Measurements from ENCODE around the gene RNF157.

RNF157 gene

GRCh38 chr17:76154936-76155845 lies 85.1 kb downstream of the RNF157 start:
- no peak for DNase-seq

GRCh38 chr17:76154292-76154691 lies 86.0 kb downstream of the RNF157 start:
- DNase-seq: no peak

DNA sequence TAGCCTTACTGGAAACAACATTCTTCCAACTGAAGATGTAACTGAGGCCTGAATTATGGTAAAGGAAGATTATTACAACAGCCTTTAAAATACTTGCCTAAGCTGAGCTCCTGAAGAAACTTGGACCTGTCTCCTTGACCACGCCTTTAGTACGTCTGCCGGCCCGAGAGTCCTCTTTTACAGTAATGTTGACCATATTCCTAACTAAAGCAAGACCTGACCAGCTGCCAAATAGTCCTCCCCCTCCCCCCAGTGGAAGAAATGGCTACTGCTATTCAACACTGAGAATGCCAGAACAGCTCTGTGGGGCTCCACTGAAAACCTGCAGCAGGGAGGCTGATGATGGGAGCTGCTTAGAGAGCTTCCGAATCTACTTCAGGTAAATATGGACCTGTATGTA lies 86.7 kb downstream of the RNF157 start:
- no peak for DNase-seq

- no peak for DNase-seq
These were observed 87.1 kb downstream of the RNF157 start for GRCh38 chr17:76153202-76153601.

DNA sequence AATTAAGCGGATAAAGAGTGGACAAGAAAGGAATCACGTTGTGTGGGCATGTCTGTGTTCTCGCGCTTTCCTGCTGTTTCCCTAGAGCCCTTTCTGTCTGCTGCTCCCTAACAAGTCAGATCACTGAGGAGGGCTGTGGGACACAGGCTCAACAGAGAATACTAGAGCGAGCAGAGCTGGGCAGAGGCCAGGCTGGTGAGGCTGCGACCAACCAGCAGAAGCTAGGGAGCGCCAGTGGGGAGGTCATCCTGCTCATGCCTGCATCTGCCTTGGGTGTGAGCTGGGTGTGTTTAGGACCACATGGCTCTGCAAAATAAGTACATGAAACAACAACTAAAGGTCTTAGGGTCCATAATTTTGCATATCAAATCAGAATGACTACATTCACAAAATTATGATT lies 87.7 kb downstream of the RNF157 start:
- no peak for DNase-seq

DNA sequence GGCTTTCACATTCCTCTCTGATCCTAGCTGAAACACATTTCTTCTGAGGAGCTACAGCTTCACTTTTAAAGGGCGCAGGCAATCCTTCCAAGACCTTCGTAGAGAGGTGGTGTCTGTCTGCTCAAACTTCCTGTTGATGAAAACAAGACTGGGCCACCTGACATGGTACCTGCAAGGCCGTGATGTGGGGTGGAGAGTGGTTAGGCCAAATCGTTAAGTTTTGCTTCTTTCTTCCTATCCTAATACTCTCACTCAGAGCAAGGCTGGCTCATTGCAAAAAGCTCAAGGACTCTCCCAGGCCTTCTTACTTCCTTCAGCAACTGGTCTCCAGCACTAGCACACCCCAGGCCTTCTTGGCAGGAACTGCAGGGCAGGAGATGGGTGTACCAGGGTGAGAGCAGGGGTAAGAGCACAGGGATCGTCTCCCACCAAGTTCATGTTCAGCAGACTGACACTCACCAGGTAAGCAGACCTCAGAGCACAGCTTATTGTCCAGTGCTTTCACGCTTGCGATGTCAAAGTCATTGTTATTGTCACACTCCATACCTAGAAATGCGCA lies 88.3 kb downstream of the RNF157 start:
- no peak for DNase-seq

DNA sequence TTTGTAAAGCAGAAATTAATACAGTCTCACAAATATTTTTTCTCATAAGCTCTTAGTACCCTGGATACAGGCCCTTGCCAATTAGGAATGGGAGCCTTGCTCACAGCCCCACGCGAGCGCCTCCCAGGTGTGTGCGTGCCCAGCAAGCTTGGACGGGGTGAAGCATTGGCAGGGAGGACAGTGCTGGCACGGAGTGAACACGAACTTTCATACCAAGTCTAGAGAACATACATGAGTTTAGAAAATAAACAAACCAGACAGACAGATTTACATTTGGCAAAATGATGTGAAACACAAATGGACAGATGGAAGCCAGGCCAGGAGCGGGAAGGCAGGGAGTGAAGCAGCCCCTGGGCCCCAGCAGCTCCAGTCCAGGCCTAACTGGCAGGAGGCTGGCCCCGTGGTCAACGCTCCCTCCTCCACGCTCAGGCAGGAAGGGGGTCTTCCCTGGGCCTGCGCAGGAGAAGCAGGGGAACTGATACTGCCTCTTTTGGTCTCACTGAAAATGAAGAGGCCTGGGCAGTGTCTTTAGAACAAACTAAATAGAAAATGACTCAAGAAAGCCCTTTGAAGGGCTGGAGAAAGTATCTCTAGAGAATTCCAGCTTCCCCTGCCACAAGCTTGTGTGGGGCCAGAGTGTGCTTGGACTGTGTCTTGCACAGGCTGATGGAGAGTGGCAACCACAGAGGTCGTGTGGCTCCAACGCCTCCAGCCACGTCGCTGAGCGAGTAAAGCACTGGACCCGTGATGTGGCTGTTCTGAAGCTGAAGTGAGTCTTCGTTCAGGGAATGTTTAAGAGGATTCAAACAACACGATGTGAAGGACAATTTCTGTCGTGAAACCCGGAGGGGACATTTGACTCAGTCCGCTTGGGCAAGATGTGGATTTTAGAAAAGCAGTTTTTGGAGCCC lies 89.3 kb downstream of the RNF157 start:
- no peak for DNase-seq

DNA sequence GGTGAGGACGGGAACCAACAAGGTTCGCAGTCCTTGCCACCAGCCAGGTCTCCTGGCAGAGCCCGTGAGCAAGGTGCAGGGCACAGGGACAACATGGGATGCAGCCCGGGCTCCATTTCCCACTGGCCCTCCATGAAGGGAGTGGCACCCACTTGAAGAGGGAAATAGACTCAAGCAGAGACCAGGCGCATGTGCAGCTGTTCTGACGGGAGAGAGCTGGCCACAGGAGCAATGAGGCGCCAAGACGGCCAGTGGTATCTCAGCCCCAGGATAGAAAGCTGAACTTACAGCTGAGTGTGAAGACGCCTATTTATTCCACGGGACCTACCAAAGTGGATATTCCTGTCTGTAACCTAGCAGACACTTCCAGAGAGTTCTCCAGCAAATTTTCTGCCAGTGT lies 91.1 kb downstream of the RNF157 start:
- DNase-seq: no peak

DNA sequence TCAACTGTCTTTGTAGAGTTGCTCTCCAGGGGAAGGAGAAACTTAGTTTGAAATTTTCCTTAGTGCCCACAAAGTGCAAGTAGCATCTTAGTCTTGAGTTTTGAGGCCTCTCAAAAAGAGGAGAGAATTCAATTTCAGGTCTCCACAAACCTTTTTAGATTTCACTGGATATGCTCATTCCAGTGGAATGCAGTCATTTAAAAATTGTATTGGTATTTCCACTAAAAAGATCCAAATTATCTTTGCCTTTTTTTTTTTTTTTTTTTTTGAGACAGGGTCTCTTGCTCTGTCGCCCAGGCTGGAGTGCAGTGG lies 92.3 kb downstream of the RNF157 start:
- DNase-seq: no peak

GRCh38 chr17:76147211-76148014 lies 92.9 kb downstream of the RNF157 start:
- no peak for DNase-seq

DNA sequence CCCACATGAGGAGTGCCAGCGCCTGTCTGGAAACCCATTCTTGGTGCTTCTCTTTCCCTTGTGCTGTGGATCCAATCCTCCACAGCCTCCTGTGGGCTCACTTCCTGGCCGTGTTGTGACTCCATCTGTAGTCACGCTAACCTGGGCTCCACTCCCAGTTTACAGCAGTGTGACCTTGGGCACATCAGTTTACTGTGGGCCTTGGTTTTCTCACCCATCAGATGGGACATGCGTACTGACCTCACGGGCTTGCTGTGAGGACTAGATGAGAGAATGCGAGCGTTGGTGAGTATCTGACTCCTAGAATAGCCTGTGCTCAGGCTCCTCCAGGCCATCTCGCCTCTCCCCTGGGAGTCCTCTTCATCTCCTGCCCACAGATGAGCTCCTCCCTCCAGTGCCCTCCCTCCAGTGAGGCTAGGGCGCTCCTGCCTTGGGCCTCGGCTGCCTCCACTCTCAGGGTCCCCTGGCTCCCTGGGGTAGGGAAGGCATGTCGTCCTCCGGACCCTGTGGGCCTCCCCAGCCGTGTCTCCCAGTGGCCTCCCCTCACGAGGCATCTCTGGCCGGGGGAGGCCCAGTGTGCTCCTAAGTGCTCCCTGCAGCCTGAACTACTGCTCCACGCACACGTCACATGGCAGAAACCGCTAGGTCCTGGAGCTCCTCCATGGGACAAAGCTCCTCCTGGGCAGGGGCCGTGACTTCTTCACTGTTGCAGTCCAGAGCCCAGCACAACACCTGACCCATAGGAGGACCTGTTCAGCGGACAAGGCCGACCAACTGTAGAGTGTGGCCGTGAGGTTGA lies 94.0 kb downstream of the RNF157 start:
- no peak for DNase-seq

DNA sequence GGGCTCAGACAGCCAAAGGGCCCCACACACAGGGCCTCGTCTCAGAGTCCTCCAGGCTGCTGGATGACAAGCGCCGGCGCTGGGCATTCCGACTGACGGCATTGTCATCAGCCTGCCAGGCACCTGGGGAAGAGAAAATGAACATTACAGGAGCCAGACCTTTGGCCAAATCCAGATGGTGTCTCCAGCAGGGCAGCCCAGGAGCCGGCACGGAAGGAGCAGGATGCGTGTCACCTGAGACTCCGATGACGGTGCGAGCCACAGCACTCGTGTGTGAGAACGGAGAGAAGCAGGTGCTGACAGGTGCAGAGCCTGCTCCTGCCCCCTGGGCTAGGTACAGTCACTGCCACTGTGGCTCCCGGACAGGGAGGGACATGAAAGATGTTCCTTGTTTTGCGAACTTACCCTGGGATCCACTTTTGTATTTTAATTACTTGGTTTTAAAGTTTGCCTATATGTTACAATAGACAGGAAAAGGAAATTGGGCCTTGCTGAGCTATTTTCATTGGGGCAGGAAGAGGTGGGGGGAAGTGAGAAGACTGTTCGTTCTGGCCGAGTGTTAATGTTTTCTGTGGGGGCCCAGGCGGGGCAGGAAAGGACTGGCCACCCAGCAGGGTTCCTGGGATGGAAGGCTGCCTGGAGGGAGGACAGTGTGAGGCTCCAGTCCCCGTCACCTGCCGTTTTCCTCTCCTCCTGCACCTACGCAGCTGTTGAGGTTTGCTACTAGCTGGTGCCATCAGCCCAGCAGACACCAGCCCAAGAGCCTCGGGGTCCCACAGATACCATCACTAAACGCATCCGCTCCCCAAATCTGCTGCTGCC lies 94.9 kb downstream of the RNF157 start:
- DNase-seq: peak; percentile 44 to 52

DNA sequence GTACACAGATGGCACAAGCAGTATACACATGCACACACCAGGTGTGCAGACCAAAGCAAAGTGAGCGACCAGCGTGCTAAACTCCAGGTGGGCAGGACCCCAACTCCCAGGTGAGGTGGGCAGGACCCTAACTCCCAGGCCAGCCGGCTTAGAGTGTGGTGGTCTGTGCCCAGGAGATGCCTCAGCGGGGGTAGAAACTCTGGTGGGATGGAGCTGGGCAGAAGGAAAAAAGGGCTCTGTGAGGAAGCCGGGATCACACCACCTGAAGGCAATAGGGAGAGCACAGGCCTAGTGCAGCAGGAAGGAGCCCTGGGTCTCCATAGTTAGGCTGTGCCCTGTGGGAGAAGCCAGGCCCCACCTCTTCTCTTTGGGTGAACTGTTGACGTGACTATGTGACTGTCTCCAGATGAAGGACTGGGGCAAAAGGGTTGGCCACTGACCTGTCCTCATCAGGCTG lies 97.7 kb downstream of the RNF157 start:
- no peak for DNase-seq

DNA sequence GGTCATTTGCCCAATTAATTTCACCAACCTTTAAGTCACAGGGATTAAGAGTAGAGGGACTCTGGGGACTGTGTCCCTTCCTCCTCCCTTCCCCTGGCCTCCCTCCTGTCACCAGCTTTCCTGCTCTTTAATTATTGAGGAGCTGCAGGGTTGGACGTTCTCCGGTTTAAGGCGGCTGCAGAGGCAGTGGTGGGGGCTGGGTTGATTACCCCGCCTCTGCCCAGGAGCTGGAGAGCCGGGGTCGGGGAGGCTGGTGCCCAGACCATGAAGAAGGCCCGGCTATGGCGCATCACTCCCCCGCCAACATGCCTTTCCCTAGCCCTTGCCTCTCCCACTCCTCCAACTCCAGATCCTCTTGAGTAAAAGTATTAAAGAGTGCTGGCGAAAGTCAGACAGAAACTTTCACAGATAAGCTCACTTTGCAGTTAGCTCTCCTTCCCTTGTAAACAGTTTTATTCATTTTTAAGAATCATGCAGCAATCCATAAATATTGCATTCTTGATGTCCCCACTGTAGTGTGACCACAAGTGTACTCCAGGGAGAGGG lies 98.2 kb downstream of the RNF157 start:
- no peak for DNase-seq

DNA sequence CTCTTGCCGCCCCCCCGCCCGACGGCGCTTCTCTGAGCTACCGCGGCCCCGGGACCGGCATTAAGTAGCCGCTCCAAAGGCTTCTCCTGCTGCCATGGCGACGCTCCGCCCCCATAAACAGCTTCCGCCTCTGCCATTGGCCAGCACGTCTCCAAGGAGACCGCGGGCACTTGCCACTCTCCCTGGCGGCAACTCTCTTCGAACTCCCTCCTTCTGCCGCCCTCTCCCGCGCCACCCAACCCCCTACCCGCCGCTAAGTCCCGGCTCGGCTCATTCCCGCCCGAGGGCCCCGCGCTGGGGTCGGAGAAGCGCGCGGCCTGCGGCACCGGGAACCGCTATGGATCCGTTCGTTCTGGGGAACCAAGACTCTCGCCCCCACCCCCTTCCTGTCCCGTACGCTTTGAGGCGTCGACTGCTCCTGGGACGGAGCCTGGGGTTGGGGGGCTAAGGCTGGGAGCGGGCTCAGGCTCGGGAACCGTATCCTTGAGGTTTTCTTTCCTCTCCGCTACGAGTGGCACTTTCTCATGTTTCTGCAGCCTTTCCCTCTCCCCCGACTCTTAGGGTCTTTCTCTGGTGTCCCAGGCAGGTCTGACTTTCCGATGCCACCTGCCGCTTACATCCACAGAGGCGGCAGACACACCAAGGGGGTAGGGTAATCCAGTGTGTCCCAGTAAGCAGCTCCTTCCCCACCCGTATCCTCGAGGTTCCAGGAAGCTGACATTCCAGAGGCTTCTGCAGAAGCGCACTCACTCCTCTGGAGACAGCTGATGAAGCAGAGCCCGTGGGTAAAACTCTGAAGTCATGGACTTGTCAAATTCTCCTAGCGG lies 98.9 kb downstream of the RNF157 start, which contains the start of gene FOXJ1:
Gene FOXJ1, minus strand, starts transcription at position 34 of the 827 bp plus-strand sequence. CDS start 850 bp downstream, outside the sequence.
- peak; percentile 85 to 86 for DNase-seq

DNA sequence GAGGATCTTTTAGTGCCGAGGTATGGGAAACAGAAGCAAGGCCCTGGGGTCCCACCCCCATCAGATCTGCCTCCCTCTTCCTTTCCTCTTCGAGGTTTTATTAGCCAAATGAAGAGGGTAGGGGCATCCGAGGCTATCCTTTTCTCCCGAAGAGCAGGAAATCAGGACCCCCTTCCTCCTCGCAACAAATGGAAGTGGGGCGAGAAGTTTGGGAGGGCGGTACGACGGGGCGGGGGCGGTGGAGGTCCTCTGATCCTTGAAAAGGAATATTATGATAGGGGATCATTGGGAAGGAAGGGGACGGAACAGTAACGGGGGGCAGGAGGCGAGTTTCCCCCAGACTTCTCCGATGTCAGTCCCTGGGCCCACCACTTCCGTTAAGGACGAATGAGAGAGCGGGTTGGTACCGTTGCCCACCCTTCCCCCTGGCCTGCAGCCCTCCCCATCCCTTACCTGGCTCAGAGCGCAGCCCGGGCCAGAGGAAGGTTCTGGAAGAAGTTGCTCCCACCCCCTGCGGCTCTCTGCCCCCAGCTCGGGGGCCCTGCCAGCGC lies 99.6 kb downstream of the RNF157 start:
- no peak for DNase-seq

GRCh38 chr17:76139801-76140660 lies 100.3 kb downstream of the RNF157 start:
- DNase-seq: no peak
